ENCODE measurements around the gene POFUT1. TPM values are rescaled to one million over a fixed set of nuclear protein-coding genes. Genes with fewer than 3 reads are reported as not detected.

The POFUT1 gene
- total and polyA plus RNA-seq, 9 of the 15 experiments (the other 6 are each of a cell fraction or from before 2014, with no cell fraction given), result 3.5 to 44.7 (median 23.5) TPM

DNA sequence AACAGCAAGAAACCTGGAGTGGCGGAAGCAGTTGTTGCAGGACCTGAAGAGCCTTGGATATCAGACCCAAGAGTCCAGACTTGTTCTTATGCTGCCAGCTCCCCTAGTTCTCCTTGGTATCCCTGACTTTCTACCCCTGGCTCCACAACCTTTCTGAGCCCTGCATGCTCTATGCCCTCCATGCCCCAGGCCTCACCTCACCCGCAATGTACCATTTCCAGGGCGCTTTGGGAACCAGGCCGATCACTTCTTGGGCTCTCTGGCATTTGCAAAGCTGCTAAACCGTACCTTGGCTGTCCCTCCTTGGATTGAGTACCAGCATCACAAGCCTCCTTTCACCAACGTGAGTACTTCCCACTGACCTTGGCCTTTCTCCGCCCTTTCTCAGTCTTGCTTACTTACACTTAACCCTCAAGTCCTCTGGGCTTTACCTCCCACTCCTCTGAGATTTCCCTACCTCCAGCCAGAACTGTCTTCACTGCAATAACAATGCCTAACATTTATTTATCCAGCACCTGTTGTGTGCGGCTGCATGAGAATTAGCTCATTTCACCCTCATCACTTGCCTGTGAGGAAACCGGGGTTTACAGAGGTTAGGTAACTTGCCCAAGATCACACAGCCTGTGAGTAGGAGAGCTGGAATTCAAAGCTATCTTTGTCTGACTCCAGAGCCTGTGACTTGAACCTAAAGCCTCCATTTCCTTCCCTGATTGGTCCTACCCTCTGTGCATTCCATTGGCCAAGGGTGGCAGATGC is 2.3 kb downstream of the POFUT1 start:
- Histone ChIP-seq H3K36me3 (ENCODE audit: control insufficient read depth, insufficient read depth, low read length) (peaks cover 65% of the 10 kb centered on the region), H3K79me2 (ENCODE audit: control insufficient read depth, insufficient read depth, low read length) (peaks cover 63% of the 10 kb centered on the region), H3K4me1 (replicated peaks in 1 of 2; ENCODE audit: control insufficient read depth in 2 of 2, insufficient read depth in 2 of 2, low read length in 2 of 2) (peaks cover 18 to 24% of the 10 kb centered on the region in 2 experiments), H3K27ac (ENCODE audit: extremely low read depth, low read depth, low read length) (no peak overlapping the region), H3K27me3 (ENCODE audit: control insufficient read depth in 2 of 2, insufficient read depth in 2 of 2, low read length in 2 of 2) (no peaks in the 10 kb centered on the region), H3K4me2 (ENCODE audit: insufficient read depth, low read length) (0 out of 2 replicates have a peak overlapping the region, but pooled peaks have one; percentile 1), H3K9me3 (replicated peaks; ENCODE audit: control insufficient read depth, insufficient read depth, low read depth, low read length) (no peaks in the 10 kb centered on the region), H3K9me1 (ENCODE audit: control insufficient read depth, insufficient read depth, low read length) (no peaks in the 10 kb centered on the region), H3K4me3 (no peak overlapping the region), H4K20me1 (replicated peaks; ENCODE audit: control insufficient read depth, insufficient read depth, low read length) (peaks cover 10% of the 10 kb centered on the region; the same call in 1 of the 2 replicates), H3K9ac (ENCODE audit: insufficient read depth in 1 of 2, low read depth in 2 of 2, low read length in 2 of 2) (peak overlapping the region; percentile 28 to 37; a peak in 2 of 4 replicates), H2AFZ (ENCODE audit: low read depth, low read length) (no peak overlapping the region)
- DNase-seq (ENCODE audit: extremely low read depth in 1 of 4, low spot score in 3 of 4) (no peak), ATAC-seq (no peak), FAIRE-seq (no peak)
- WGBS (ENCODE audit: insufficient coverage, low coverage, missing lambda C conversion rate), result 87% methylated on average over 9 of the region's 9 CpGs
- BruUV-seq (replicated peaks), result no TSS peak
- in situ Hi-C loops (cut with MboI) (no loop called here), intact Hi-C loops (cut with micrococcal nuclease) (loop anchor here (10.0 kb wide), 1 partner anchor 145 kb away; the partner anchor contains the start of gene ASXL1)
- no peak for TF ChIP-seq RBM34 (IDR thresholded peaks at IDR 0.05; ENCODE audit: borderline replicate concordance, insufficient read depth, low read length)
- no peak for TF ChIP-seq ZKSCAN8 (CRISPR knock-in tag; IDR thresholded peaks at IDR 0.05)
- POLR2A ChIA-PET, result interaction anchor here (0.6 to 1.6 kb wide), 4 partner anchors 8 to 504 kb away, joined by 3 to 6 read pairs (median 3); no protein-coding TSS in a partner anchor
- CTCF ChIA-PET (ENCODE audit: low intra/inter-chr PET ratio), result no interaction called here

DNA sequence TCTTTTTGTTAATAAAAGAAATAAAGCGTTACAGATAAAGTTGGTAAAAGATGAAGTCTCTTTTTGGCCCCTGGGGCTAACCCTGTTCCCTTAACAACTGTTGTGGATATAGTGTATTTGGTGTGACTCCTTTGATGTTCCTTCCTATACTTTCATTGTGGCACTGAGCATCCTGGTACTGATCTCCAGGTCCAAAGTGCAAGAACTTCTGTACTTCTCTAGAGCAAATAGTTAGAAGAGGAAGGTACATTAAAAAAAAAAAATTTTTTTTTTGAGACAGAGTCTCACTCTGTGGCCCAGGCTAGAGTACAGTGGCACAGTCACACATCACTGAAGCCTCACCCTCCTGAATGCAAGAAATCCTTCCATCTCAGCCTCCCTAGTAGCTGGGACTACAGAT is 6.2 kb downstream of the POFUT1 start:
- H3K36me3 ChIP-seq (ENCODE audit: control insufficient read depth, insufficient read depth, low read length), result peaks cover 93% of the 10 kb centered on the region
- peaks cover 4% of the 10 kb centered on the region; the same call in 1 of the 2 replicates for H4K20me1 ChIP-seq (replicated peaks; ENCODE audit: control insufficient read depth, insufficient read depth, low read length)
- WGBS (ENCODE audit: insufficient coverage, low coverage, missing lambda C conversion rate), result 94% methylated on average over 1 of the region's 1 CpG
- no peak for DNase-seq (ENCODE audit: extremely low read depth in 1 of 4, low spot score in 3 of 4)
- POLR2A ChIA-PET, result interaction anchor here (1.2 to 1.3 kb wide), 2 partner anchors 9 to 10 kb away, joined by 4 read pairs; no protein-coding TSS in a partner anchor
- H3K4me2 ChIP-seq (ENCODE audit: insufficient read depth, low read length), result no peak overlapping the region
- H3K27ac ChIP-seq (ENCODE audit: extremely low read depth, low read depth, low read length), result no peak overlapping the region
- in situ Hi-C loops (cut with MboI), result no loop called here
- no peak for ATAC-seq
- FAIRE-seq, result no peak
- peaks cover 24% of the 10 kb centered on the region for H3K79me2 ChIP-seq (ENCODE audit: control insufficient read depth, insufficient read depth, low read length)
- intact Hi-C loops (cut with micrococcal nuclease), result no loop called here
- CTCF ChIA-PET (ENCODE audit: low intra/inter-chr PET ratio), result no interaction called here
- no peak overlapping the region for H3K4me3 ChIP-seq
- BruUV-seq (replicated peaks), result no TSS peak
- no peaks in the 10 kb centered on the region for H3K9me1 ChIP-seq (ENCODE audit: control insufficient read depth, insufficient read depth, low read length)
- no peaks in the 10 kb centered on the region for H3K27me3 ChIP-seq (ENCODE audit: control insufficient read depth in 2 of 2, insufficient read depth in 2 of 2, low read length in 2 of 2)
- H2AFZ ChIP-seq (ENCODE audit: low read depth, low read length), result no peak overlapping the region
- no peaks in the 10 kb centered on the region for H3K9me3 ChIP-seq (replicated peaks; ENCODE audit: control insufficient read depth, insufficient read depth, low read depth, low read length)
- peaks cover 2 to 4% of the 10 kb centered on the region in 2 experiments; a peak in 3 of 5 replicates for H3K4me1 ChIP-seq (replicated peaks in 1 of 2; ENCODE audit: control insufficient read depth in 2 of 2, insufficient read depth in 2 of 2, low read length in 2 of 2)
- no peak overlapping the region for H3K9ac ChIP-seq (ENCODE audit: insufficient read depth in 1 of 2, low read depth in 2 of 2, low read length in 2 of 2)
- TF ChIP-seq ZEB2 (IDR thresholded peaks at IDR 0.05), result no peak
- TF ChIP-seq, protein P1, sequence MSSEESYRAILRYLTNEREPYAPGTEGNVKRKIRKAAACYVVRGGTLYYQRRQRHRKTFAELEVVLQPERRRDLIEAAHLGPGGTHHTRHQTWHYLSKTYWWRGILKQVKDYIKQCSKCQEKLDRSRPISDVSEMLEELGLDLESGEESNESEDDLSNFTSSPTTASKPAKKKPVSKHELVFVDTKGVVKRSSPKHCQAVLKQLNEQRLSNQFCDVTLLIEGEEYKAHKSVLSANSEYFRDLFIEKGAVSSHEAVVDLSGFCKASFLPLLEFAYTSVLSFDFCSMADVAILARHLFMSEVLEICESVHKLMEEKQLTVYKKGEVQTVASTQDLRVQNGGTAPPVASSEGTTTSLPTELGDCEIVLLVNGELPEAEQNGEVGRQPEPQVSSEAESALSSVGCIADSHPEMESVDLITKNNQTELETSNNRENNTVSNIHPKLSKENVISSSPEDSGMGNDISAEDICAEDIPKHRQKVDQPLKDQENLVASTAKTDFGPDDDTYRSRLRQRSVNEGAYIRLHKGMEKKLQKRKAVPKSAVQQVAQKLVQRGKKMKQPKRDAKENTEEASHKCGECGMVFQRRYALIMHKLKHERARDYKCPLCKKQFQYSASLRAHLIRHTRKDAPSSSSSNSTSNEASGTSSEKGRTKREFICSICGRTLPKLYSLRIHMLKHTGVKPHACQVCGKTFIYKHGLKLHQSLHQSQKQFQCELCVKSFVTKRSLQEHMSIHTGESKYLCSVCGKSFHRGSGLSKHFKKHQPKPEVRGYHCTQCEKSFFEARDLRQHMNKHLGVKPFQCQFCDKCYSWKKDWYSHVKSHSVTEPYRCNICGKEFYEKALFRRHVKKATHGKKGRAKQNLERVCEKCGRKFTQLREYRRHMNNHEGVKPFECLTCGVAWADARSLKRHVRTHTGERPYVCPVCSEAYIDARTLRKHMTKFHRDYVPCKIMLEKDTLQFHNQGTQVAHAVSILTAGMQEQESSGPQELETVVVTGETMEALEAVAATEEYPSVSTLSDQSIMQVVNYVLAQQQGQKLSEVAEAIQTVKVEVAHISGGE (CRISPR knock-in tag; IDR thresholded peaks at IDR 0.05), result no peak
- no peak for TF ChIP-seq GATAD2B (IDR thresholded peaks at IDR 0.05; ENCODE audit: borderline replicate concordance)
- no peak for TF ChIP-seq ZNF212 (CRISPR knock-in tag; IDR thresholded peaks at IDR 0.05)
- no peak for TF ChIP-seq CTBP1 (IDR thresholded peaks at IDR 0.05; ENCODE audit: borderline replicate concordance)

Measured in K562 (cell line).